Muscle layer of duodenum (tissue), 2 donors: Measurements from ENCODE around the gene TERC.
A peak's percentile ranks its signal among the peaks of the same experiment; 100 is the strongest.

Experiments
- H3K27ac ChIP-seq: one replicate; pipeline ENCODE4 v1.7.0; 2013; ENCODE audit warnings: mild to moderate bottlenecking, low read length
- H3K27me3 ChIP-seq: one replicate; pipeline ENCODE4 v1.7.0; 2013; ENCODE audit warnings: low read depth, mild to moderate bottlenecking, control low read depth, low read length
- H3K36me3 ChIP-seq, 2 donors: one replicate each; pipeline ENCODE4 v1.7.0; 2013; ENCODE audit warnings: low read length in 2 of 2, control low read depth in 1 of 2, mild to moderate bottlenecking in 1 of 2; ENCODE audit not compliant: insufficient read depth in 2 of 2, control insufficient read depth in 1 of 2
- H3K4me1 ChIP-seq, 2 donors: one replicate each; pipeline ENCODE4 v1.7.0; 2013; ENCODE audit warnings: low read length in 2 of 2, mild to moderate bottlenecking in 2 of 2, control low read depth in 1 of 2, moderate library complexity in 1 of 2; ENCODE audit not compliant: insufficient read depth in 2 of 2, control insufficient read depth in 1 of 2
- H3K4me3 ChIP-seq, 2 donors: one replicate each; pipeline ENCODE4 v1.7.0; 2013; ENCODE audit warnings: low read length in 2 of 2, low read depth in 1 of 2, mild to moderate bottlenecking in 1 of 2
- H3K9me3 ChIP-seq, 2 donors: one replicate each; pipeline ENCODE4 v1.7.0; 2013; ENCODE audit warnings: low read length in 2 of 2, control low read depth in 1 of 2, mild to moderate bottlenecking in 1 of 2; ENCODE audit not compliant: control insufficient read depth in 1 of 2
- donor health status: healthy.

TERC gene

DNA sequence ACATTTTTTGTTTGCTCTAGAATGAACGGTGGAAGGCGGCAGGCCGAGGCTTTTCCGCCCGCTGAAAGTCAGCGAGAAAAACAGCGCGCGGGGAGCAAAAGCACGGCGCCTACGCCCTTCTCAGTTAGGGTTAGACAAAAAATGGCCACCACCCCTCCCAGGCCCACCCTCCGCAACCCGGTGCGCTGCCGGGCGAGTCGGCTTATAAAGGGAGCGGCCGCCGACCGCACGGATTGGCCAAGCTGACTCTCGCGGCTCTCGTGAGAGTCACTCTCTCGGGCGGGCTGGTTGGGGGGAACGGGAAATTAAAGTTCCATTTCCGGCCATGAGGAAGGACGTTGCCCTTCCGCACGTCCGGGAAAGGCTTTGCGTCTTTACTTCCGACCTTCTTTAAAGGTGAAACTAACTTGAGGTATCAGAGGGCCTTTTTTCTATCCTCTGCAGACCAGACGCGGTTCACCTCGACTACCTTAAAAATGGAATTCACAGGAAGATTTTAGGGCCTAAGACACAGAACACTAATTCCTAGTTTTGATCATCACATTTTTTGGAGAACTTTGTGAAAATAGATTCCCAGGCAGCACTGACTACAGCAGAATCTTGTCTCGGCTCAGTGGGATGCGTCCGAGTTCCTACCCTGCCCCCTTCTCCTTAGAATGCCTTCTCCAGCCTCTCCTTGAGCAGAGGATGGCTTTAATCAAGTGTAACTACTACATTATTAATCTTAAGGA is at the start of gene TERC:
Gene TERC (minus strand): TSS at position 179 of the 731 bp plus-strand sequence.
- Histone ChIP-seq H3K4me1 (no peaks in the 10 kb centered on the region), H3K36me3 (peaks cover 0 to 4% of the 10 kb centered on the region in 2 donors), H3K27ac (peak within 1 kb of the TSS; percentile 97), H3K9me3 (no peaks in the 10 kb centered on the region), H3K27me3 (no peaks in the 10 kb centered on the region), H3K4me3 (peak within 1 kb of the TSS; percentile 80 to 86)

DNA sequence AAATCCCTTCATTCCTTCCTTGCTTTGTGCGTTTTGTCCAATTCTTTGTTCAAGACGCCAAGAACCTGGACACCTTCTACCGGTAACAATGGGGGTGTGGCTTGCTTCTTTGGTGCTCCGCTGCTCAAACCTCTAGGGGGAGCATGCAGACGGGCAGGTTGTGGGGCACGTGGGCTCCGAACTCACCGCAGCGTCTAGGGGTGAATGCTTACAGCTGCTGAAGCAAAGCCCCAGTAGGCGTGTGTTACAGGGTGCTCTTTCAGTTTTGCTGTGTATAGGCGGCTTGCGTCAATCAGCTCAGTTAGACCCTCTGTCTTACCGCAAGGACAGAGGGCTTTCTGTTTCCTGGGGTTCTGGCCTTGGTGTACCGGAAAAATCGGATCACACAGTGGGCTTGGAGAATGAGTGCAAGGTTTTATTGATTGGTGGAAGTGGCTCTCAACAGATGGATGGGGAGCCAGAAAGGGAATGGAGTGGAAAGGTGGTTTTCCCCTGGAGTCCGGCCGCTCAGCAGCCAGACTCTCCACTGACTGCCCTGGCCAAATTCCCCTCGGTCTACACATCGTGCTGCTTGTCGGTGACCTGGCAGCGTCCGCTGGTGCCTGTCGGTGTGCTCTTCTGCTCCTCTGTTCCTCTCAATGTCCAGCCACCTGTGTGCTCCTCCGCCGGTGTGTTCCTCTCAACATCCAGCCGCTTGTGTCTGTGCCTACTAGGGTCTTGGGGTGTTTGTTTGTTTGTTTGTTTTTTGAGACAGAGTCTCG is 49.1 kb upstream of the TERC start:
- Histone ChIP-seq H3K36me3 (no peaks in the 10 kb centered on the region), H3K4me3 (peak overlapping the region; percentile 66 to 86), H3K27ac (no peak overlapping the region), H3K27me3 (no peaks in the 10 kb centered on the region), H3K4me1 (peaks cover 0 to 20% of the 10 kb centered on the region in 2 donors), H3K9me3 (peaks cover 0 to 5% of the 10 kb centered on the region in 2 donors)

DNA sequence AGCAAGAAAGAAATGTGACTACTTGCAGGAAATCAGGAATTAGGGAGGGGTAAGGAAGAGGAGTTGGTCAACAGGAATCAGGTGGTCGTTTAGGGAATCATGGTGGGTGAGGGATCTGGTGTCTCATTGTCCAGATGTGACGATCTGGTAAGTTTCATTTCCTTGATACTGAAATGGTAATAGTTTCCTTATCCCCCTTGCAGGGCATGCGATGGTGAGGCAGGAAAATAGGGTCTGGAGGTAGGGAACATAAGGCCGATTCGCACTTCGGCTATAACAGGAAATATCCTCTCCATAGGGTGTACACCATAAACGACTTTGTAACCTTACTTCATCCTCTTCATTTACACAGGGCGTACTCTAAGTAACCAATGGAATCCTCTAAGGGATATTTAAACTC is 48.4 kb upstream of the TERC start:
- Histone ChIP-seq H3K9me3 (peaks cover 0 to 5% of the 10 kb centered on the region in 2 donors), H3K4me3 (peak overlapping the region; percentile 66 to 86), H3K27me3 (no peaks in the 10 kb centered on the region), H3K36me3 (no peaks in the 10 kb centered on the region), H3K4me1 (peaks cover 0 to 20% of the 10 kb centered on the region in 2 donors), H3K27ac (no peak overlapping the region)

DNA sequence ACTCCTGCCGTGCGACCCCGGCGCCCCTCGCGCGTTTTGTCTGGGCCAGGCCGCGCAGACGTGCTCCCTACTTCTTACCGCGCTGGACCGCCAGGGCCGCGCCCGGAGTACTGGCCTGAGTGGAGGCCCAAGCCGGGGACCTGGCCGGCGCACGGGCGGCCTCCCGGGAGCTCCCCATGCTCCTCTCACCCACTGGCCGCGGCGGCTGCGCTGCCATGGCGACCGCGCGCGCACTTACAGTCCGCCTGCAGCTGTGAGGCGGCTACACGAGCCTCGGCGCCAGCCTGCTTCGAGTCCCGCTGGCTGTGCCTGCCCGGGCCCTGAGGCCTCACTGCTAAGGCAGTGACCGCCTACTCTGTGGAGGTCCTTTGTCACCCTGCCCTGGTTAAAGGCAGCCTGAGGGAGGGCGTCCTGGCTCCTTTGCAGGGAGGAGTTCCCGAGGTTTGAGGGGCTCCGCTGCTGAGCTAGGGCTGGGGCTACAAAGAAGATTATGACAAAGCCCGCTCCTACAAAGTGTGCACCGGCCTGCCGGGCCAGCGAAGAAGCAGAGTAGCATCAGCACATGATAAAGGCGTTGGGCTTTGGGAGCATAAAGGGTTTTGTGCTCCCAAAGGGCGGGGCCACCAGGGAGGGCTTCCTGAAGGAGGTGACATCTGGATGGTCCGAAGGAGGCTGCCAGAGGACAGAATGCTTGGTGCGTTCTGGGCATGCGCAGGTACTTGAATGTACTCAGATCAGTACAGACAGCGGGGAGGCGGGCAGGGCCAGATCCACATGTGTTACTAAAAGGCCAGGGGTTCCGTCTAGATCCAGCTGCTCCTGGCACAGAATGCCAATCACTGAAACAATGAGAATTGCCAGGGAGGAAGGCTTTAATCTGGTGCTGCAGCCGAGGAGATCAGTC is 47.7 kb upstream of the TERC start, which contains the start of the genes LRRC34 and LRRIQ4:
Gene LRRC34 (minus strand): TSS at position 573 of the 904 bp plus-strand sequence. CDS start 356 bp downstream, at position 217.
Gene LRRIQ4 (plus strand): TSS at position 539 of the 904 bp plus-strand sequence. CDS start 9,052 bp downstream, outside the sequence.
- peaks cover 0 to 20% of the 10 kb centered on the region in 2 donors for H3K4me1 ChIP-seq
- H3K36me3 ChIP-seq = no peaks in the 10 kb centered on the region
- H3K9me3 ChIP-seq = peaks cover 0 to 5% of the 10 kb centered on the region in 2 donors
- no peaks in the 10 kb centered on the region for H3K27me3 ChIP-seq
- peak within 1 kb of the TSS; percentile 66 to 86 for H3K4me3 ChIP-seq
- H3K27ac ChIP-seq = peak within 1 kb of the TSS; percentile 19

DNA sequence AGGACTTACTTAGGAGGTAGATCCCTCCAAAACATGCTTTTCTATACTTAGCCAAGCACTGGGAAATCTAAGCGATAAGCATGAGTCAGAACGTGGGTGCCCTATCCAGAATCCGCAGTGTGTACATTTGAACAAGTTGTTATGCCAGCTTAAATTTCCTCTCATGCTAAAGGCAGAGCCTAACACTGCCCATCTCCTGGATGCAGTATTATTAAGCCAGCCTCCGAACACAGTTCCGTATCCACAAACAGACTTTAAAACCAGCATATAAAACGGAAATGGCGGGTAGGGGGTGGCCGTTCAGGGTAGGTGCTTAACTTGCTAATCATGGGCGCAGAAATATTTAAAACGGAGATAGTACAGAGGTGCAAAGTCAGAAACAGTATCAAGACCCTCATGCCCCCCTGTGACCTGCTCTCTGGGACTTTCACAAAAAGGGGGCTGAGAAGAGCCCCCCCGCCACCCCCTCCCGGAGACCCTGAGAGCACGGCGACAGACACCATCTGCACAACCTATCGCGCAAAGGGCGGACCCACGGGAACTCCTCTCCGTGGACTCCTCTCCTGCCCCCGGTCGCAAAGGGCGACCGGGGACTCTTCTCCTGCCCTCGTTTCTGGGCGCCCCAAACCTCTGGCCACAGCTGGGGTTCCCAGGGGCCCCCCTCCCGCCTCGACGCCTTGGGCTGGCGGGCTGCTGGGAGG is 46.9 kb upstream of the TERC start:
- H3K4me3 ChIP-seq = peak overlapping the region; percentile 66 to 86
- no peaks in the 10 kb centered on the region for H3K27me3 ChIP-seq

DNA sequence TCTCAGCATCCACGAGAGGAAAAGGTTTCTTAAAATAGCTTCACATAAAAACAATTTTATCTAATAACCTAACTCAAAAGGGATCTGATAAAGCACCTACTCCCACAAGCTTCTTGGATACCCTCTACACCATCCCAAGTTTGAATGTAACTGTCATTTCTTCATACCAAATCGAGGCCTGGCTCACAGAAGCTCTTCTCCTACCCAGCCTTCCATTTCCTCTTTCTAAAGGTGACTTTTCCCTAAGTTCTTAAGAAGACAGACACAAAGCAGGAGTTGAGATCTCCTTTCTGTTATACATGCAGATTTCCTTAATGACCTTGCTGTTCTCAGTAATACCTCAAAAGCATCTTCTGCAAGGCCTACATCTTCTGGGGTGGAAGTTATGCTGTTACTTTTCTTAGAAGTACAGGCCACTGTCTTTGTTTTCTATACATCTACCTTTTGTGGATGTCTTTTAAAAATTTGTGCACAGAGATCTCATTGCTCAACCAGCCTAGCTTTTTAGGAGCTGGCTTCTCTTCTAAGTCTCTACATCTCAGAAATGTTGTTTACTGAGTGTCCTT is 44.5 kb upstream of the TERC start:
- no peaks in the 10 kb centered on the region for H3K27me3 ChIP-seq
- no peaks in the 10 kb centered on the region for H3K36me3 ChIP-seq
- no peak overlapping the region for H3K27ac ChIP-seq
- peaks cover 0 to 20% of the 10 kb centered on the region in 2 donors for H3K4me1 ChIP-seq
- no peak overlapping the region for H3K4me3 ChIP-seq
- H3K9me3 ChIP-seq = no peaks in the 10 kb centered on the region

More for the DNA sequence above, 46.9 kb upstream of the TERC start:
- Histone ChIP-seq H3K27ac (peak overlapping the region; percentile 19), H3K9me3 (peaks cover 0 to 5% of the 10 kb centered on the region in 2 donors), H3K36me3 (no peaks in the 10 kb centered on the region), H3K4me1 (peaks cover 0 to 20% of the 10 kb centered on the region in 2 donors)

DNA sequence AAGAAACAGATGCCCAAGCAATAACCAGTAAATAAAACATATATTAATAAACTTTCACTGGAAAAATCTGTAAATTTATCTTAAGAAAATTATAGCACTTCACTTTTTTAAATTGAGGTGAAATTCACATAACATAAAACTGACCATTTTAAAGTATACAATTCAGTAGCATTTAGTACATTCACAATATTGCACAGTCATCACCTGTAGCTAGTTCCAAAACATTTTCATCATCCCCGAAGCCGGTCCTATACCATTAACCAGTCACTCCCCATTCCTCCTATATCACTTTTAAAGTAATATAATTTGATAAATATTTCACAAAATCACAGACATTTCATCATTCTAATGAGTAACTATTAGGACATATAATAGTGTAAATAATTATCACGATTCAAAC is 39.8 kb upstream of the TERC start:
- no peaks in the 10 kb centered on the region for H3K4me1 ChIP-seq

DNA sequence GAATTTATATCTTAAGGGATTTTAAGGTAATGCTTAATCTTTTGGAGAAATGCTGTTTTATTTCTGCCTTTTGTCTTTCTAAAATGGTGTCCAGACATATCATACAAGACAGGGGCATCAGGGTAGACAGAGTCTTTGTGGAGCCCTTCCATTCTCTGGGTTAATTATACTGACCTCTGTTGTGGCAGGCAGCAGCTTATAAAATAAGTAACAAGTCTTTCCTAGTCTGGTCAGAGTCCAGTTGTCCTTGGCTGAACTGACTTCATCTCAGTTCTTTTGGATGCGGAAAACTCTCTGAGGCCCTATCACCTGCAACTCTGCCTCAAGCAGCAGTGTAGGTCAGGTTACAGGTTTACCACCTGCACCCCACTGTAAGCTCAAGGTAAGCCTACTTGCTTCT is 27.5 kb upstream of the TERC start:
- H3K9me3 ChIP-seq = no peaks in the 10 kb centered on the region
- H3K36me3 ChIP-seq = peaks cover 7 to 10% of the 10 kb centered on the region in 2 donors
- H3K27me3 ChIP-seq = no peaks in the 10 kb centered on the region
- H3K27ac ChIP-seq = no peak overlapping the region
- H3K4me3 ChIP-seq = no peak overlapping the region
- no peaks in the 10 kb centered on the region for H3K4me1 ChIP-seq

More for the DNA sequence above, 39.8 kb upstream of the TERC start:
- Histone ChIP-seq H3K4me3 (no peak overlapping the region), H3K36me3 (peaks cover 0 to 3% of the 10 kb centered on the region in 2 donors), H3K9me3 (no peaks in the 10 kb centered on the region), H3K27me3 (no peaks in the 10 kb centered on the region), H3K27ac (no peak overlapping the region)

DNA sequence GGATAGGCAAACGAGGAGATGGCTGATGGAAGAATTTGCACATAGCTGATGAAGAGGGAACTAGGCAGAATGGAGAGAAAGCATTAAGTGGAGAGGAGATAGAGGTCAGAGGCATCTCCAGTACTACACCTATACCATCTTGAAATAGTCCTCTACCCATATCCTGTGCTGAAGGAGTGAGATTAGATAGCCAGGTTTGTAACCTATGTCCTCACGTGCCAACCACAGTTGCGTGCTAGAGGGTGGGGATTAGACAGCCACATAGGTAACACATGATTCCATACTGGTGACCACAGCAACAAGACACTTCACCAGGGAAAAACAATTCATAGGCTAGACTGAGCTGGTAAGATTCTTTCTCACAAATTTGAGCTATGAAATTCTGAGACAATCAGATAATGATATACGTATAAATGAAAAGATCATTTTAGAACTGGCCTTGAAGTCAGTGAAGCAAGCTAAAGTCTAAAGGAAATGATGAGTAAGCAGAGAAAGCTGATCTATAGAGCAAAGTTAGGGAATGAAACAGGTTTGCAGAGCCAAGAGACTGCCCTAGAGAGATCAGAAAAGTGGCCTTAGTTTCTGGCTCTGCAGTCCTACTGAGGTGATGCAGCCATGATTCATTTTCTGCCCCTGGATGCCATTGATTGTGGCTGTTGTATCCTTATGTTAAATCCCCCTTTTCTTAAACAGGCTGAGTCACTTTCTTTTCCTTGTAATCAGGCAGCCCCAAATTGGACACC is 26.0 kb upstream of the TERC start:
- H3K27me3 ChIP-seq = no peaks in the 10 kb centered on the region
- no peak overlapping the region for H3K27ac ChIP-seq
- H3K9me3 ChIP-seq = no peaks in the 10 kb centered on the region
- H3K36me3 ChIP-seq = peaks cover 19 to 23% of the 10 kb centered on the region in 2 donors
- H3K4me1 ChIP-seq = no peaks in the 10 kb centered on the region
- H3K4me3 ChIP-seq = no peak overlapping the region
